Rectal smooth muscle tissue (tissue), 1 donor: ENCODE measurements around the gene RASGRP2.
"Not testable (repeated sequence)": the region's sequence is repeated elsewhere in the genome, so short reads cannot be mapped to it uniquely, and the experiment has no call there.

Source experiments
- H3K27ac ChIP-seq: one replicate; pipeline ENCODE4 v1.7.0; 2013; ENCODE audit warnings: low read depth, low read length, inconsistent platforms
- H3K27me3 ChIP-seq: one replicate; pipeline ENCODE4 v1.7.0; 2013; ENCODE audit warnings: low read length; ENCODE audit not compliant: control insufficient read depth, insufficient read depth
- H3K36me3 ChIP-seq: one replicate; pipeline ENCODE4 v1.7.0; 2013; ENCODE audit warnings: low read length; ENCODE audit not compliant: control insufficient read depth, insufficient read depth
- H3K4me1 ChIP-seq: one replicate; pipeline ENCODE4 v1.7.0; 2013; ENCODE audit warnings: low read length; ENCODE audit not compliant: control insufficient read depth, insufficient read depth
- H3K4me3 ChIP-seq: one replicate; pipeline ENCODE4 v1.7.0; 2013; ENCODE audit warnings: low read length
- H3K9ac ChIP-seq: one replicate; pipeline ENCODE4 v1.7.0; 2013; ENCODE audit warnings: low read length

RASGRP2 gene

DNA sequence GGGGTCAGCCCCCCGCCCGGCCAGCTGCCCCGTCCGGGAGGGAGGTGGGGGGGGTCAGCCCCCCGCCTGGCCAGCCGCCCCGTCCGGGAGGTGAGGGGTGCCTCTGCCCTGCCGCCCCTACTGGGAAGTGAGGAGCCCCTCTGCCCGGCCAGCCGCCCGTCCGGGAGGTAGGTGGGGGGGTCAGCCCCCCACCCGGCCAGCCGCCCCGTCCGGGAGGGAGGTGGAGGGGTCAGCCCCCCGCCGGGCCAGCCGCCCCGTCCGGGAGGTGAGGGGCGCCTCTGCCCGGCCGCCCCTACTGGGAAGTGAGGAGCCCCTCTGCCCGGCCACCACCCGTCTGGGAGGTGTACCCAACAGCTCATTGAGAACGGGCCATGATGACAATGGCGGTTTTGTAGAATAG lies 42.0 kb downstream of the RASGRP2 start:
- not testable (repeated sequence) for H3K27me3 ChIP-seq, H3K4me1 ChIP-seq, H3K27ac ChIP-seq, H3K4me3 ChIP-seq, H3K36me3 ChIP-seq, H3K9ac ChIP-seq

DNA sequence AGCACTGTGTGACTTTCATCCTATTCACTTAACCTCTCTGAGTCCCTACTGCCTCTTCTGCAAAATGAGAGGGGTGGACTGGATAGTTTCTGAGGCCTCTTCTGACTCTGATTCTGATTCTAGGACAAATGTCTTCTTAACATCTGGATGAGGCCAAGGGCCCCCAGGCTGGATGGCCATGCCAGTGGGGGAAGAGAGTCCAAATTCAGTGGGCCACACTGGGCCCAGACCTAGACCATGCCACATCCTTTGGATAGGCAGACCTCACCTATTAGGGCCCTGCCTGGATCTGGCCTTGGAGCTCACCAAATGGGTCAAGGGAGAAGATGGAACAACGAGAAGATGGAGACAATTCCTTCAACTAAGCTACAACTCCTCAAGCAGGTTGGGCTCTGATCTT lies 45.5 kb downstream of the RASGRP2 start:
- Histone ChIP-seq H3K36me3 (no peaks in the 10 kb centered on the region), H3K27me3 (no peaks in the 10 kb centered on the region), H3K4me1 (no peaks in the 10 kb centered on the region), H3K27ac (no peak overlapping the region), H3K9ac (no peak overlapping the region), H3K4me3 (no peak overlapping the region)

DNA sequence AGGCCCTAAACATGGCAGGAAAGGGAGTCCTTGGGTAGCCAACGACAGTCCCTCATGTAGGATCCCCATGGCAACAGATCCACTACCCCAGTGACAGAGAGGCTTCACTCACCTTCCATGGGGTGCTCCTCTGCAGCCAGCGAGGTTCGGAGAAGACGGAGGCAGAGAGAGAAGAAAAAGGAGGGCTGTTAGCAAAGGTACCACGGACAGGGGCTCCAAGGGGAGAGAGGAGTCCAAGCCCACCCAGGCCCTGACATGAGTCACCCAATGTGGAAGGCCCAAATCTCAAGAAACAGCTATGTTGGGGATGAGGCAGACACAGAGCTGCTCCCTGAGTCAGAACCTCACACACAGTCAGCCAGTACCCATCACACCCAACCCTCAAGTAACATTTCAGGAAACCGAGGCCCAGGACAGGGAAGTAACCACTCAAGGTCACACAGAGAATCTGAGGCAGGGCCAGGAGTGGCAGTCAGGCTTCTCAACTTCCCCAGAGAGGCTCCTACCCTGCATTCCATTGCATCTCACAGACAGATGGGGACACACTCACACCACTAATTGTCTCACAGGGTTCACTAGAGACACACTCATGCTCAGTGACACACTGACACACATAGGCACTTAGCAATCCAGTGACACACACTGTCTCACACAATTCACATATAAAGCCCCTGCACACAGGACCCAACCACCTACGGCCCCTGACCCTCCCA lies 46.1 kb downstream of the RASGRP2 start:
- no peaks in the 10 kb centered on the region for H3K4me1 ChIP-seq

DNA sequence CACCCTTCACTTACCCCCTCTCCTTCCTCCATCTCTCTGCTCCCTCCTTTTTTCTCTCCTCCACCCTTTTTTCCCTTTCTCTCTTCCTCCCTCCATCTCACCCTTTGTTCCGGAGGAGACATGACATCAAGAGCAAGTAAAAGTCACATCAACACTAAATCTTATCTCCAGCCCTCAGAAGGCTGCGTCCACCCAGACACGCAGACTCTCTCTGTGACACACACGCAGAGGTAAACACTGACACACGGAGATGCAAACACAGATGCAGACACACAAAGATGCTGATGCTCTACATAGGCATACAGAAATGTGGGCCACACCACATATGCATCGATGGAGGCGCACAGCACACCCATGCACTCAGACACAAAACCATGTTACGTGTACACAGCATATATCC lies 47.9 kb downstream of the RASGRP2 start:
- no peak overlapping the region for H3K9ac ChIP-seq
- H3K4me1 ChIP-seq, result no peaks in the 10 kb centered on the region
- H3K4me3 ChIP-seq, result no peak overlapping the region
- no peak overlapping the region for H3K27ac ChIP-seq
- H3K27me3 ChIP-seq, result no peaks in the 10 kb centered on the region
- H3K36me3 ChIP-seq, result no peaks in the 10 kb centered on the region

More for the DNA sequence above, 46.1 kb downstream of the RASGRP2 start:
- H3K27me3 ChIP-seq, result no peaks in the 10 kb centered on the region
- H3K27ac ChIP-seq, result no peak overlapping the region
- no peaks in the 10 kb centered on the region for H3K36me3 ChIP-seq
- H3K4me3 ChIP-seq, result no peak overlapping the region
- H3K9ac ChIP-seq, result no peak overlapping the region

DNA sequence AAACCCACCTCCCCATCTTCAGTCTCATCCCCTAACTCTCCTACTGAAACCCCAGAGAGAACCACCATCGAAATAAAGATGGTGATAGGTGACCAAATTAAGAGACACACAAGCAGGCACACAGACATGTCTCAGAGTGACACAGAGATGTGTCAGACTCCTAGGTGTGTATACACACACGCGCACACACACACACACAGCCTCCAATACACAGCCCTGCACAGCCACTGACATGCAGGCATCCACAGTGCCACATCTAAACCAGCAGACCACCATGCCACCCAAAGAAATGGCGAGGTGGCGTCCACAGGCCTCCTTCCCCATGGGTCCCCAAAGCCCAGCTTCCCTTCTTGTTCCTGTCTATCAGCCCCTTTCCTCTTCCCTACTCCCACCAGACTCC lies 48.4 kb downstream of the RASGRP2 start:
- no peaks in the 10 kb centered on the region for H3K4me1 ChIP-seq

DNA sequence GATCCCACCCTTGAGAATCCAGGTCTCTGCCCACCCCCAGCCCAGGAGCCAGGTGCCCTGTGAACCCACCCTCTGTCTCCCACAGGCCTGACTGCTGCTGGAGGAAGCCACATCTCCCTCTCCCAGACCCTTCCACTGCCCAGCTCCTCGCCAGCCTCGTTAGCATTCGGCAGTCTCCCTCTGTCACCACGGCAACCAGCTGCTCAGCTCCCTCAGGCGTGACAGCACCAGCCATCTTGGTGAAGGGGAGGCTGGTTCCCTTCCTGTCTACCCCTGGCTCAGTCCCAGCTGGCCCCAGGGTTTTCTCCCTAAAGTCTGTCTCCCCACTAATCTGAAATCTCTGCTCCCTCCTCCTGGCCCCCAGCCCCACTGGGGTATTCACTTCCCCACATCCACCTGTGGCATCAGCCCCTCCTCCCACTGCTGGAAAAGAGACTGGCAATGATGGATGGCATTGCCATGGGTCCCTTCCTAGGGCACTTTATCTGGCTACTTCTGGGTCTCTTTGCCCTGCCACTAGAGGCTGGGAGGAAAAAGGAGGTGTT lies 49.0 kb downstream of the RASGRP2 start:
- no peaks in the 10 kb centered on the region for H3K27me3 ChIP-seq
- H3K36me3 ChIP-seq, result no peaks in the 10 kb centered on the region
- H3K9ac ChIP-seq, result no peak overlapping the region
- H3K4me3 ChIP-seq, result no peak overlapping the region
- H3K27ac ChIP-seq, result no peak overlapping the region
- no peaks in the 10 kb centered on the region for H3K4me1 ChIP-seq

More for the DNA sequence above, 48.4 kb downstream of the RASGRP2 start:
- Histone ChIP-seq H3K36me3 (no peaks in the 10 kb centered on the region), H3K27ac (no peak overlapping the region), H3K4me3 (no peak overlapping the region), H3K9ac (no peak overlapping the region), H3K27me3 (no peaks in the 10 kb centered on the region)

DNA sequence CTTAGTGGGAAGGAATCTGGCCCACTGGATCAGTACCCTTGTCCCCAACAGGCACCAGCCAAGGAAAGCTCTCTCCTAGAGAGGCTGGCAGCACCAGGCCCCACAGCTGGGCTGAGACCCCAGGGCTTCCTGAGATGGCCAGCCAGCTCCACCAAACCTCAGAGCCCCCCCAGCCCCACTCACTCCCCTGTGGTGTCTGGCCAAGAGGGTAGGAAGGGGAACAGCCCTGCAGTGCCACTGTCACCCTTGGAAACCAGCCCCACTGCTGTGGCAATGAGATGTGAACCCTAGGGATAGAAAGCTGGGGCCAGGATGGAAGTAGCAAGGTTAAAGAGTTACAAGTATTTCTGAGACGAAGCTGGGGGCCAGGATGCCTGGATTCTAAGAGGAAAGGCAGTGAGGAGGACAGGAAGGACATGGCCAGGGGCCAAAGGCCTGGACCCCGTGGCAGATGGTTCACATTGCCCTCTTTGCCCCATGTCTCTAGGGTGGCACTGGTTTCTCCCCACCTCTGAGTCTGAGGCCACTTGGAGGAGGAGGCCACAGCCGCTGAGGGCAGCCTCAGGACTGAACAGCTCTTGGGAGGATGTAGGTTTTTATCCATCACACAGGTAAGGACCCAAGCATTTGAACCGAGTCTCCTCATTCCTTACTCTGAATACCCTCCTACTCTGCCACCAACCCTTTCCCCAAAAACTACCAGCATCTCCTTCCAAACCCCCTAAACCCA lies 49.8 kb downstream of the RASGRP2 start:
- no peaks in the 10 kb centered on the region for H3K27me3 ChIP-seq
- H3K4me3 ChIP-seq, result no peak overlapping the region
- no peak overlapping the region for H3K9ac ChIP-seq
- no peak overlapping the region for H3K27ac ChIP-seq
- H3K4me1 ChIP-seq, result no peaks in the 10 kb centered on the region
- H3K36me3 ChIP-seq, result no peaks in the 10 kb centered on the region

DNA sequence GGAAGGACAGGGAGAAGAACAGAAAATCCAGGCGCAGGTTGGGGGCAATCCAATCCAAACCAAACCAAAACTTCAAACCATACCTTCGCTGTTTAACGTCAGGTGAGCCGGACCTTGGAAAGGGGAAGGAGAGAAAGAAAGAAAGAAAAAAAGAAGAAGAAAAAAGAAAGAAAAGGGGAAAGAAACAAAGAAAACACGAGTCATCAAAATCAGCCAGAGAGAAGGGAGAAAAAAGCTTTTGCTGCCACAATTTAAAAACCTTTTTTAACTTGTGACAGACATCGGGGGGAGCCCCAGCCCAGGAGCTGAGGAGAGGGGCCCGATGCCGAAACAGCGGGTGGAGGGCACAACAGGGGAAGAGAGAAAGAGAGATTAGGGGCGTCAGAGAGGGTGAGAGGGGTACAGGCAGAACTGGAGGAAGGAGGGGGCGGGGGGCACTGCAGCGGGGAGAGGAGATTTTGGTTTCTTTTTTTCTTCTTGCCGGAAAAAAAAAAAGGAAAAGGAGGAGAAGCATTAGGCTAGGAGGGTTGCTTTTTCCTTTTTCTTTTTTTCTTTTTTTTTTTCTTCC lies 51.1 kb downstream of the RASGRP2 start:
- Histone ChIP-seq H3K4me3 (no peak overlapping the region), H3K27ac (no peak overlapping the region), H3K4me1 (peaks cover 3% of the 10 kb centered on the region), H3K36me3 (no peaks in the 10 kb centered on the region), H3K9ac (no peak overlapping the region), H3K27me3 (no peaks in the 10 kb centered on the region)

DNA sequence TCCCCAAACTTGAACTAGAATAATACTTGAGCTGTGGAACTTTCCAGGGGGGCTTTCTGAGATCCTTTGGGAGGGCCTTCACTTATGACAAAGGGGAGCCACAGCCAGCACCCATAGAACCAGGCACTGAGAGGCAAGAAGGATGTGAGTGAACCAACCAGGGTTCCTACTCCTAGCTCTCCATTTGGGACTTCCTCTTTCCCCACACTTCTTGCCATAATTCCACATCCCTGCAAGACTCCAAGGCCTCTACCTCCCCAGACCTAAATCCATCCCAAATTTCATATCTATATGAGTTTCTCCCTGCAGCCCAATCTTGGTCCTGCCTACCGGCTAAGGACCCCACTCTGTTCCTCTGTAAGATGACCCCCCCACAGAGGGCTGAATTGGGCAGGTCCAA lies 52.4 kb downstream of the RASGRP2 start:
- Histone ChIP-seq H3K4me1 (peaks cover 5% of the 10 kb centered on the region), H3K36me3 (no peaks in the 10 kb centered on the region), H3K27ac (no peak overlapping the region), H3K4me3 (no peak overlapping the region), H3K27me3 (no peaks in the 10 kb centered on the region), H3K9ac (no peak overlapping the region)

DNA sequence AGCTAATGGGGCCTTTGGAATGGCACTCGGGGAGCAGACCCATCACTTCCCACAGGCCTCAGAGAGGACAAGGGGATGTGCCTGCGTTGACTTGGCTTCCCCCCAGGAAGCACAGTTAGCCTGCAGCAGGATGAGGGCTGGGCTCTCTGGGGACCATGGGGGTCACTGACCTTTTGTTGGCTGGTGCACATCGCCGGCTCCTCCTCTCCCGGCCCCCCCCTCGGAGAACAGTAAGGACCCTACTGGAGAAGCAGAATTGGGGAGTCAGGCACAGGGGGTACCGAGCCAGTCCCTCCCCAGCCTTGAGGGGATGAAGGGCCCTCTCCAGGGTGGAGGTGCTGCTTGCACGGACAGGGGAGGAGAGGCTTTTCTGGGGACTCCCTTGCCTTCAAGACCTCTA lies 53.7 kb downstream of the RASGRP2 start:
- no peak overlapping the region for H3K27ac ChIP-seq
- H3K36me3 ChIP-seq, result no peaks in the 10 kb centered on the region
- no peak overlapping the region for H3K9ac ChIP-seq
- no peaks in the 10 kb centered on the region for H3K27me3 ChIP-seq
- H3K4me1 ChIP-seq, result peaks cover 5% of the 10 kb centered on the region
- H3K4me3 ChIP-seq, result no peak overlapping the region

DNA sequence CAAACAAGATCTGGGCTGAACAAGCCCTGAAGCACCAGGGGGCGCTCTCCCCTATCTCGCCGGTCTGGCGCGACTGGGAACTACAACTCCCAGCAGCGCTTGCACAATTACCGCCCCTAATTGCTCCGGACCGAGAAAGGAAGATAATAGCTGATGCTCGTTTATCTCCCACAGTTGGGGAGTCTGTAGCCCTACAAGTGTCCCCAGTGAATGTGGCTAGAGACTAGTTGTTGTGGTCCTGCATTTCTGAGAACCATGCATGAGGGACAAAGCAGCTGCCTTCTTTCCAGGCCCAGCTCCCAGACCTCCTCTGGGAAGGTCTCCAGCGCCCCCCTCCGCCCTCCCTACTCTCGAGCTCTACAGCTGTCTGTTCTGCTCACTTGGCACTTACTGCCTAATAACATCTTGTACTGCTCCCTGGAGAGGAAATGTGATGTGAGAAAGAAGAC lies 55.4 kb downstream of the RASGRP2 start:
- Histone ChIP-seq H3K9ac (no peak overlapping the region), H3K27me3 (no peaks in the 10 kb centered on the region), H3K4me3 (peak overlapping the region; percentile 64), H3K36me3 (no peaks in the 10 kb centered on the region), H3K4me1 (peaks cover 5% of the 10 kb centered on the region), H3K27ac (peak overlapping the region; percentile 62)

DNA sequence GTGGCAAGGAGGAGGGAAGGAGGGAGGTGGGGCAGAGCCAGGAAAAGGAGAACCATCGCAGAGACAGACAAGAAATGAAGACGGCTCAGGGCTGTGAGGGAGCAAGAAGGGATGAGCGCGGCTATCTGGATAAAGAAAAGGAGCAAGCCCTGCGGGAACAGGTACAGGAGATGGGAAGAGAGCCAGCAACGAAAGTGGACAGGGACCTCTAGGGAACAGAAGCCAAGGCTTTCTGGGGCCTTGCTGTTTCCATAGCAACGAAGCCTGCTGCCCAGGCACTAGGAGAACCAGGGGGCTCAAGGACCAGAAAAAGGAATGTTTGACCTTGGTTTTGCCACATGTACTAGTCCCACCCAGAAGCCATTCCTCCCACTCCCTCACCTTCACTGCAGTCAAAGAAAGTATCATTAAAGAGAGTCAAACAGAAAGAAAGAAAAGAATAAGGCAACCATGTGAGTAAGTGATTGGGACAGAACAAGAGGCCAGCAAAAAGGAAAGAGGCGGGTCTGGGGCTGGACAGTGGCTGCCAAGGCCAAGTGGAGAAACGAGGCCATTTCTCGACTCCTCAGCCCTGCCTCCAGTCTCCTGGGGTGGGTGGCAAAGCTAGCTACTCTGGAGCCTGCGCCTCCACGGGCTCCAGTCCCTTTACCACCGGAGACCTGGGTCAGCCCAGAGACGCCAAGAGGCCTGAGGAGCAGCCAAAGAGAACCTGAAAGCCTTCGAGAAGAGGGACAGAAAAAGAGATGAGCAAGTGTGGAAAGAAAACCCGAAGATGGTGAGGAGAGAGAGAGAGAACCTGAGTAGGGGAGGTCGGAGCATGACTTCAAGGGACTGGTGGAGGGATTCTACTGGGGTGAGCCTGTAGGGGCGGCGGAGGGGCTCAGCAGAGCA lies 56.1 kb downstream of the RASGRP2 start:
- peaks cover 5% of the 10 kb centered on the region for H3K4me1 ChIP-seq
- no peaks in the 10 kb centered on the region for H3K36me3 ChIP-seq
- peak overlapping the region; percentile 60 for H3K27ac ChIP-seq
- no peak overlapping the region for H3K9ac ChIP-seq
- H3K4me3 ChIP-seq, result no peak overlapping the region
- no peaks in the 10 kb centered on the region for H3K27me3 ChIP-seq
